Ishikawa (cell line): ENCODE results near the gene RBSN.

Source experiments
- CREB1 ChIP-seq: IDR thresholded peaks from 2 replicates; pipeline ENCODE4 v1.6.1; 2012; ENCODE audit warnings: low read depth
- EP300 ChIP-seq: IDR thresholded peaks from 2 replicates; pipeline ENCODE4 v1.6.1; 2012; ENCODE audit warnings: borderline replicate concordance
- FOXM1 ChIP-seq: IDR thresholded peaks from 2 replicates; pipeline ENCODE4 v1.6.1; 2012; ENCODE audit warnings: low read depth, borderline replicate concordance
- NFIC ChIP-seq: IDR thresholded peaks from 2 replicates; pipeline ENCODE4 v1.6.1; 2012
- RAD21 ChIP-seq: IDR thresholded peaks from 2 replicates; pipeline ENCODE4 v1.6.1; 2012; ENCODE audit warnings: low read depth

DNA sequence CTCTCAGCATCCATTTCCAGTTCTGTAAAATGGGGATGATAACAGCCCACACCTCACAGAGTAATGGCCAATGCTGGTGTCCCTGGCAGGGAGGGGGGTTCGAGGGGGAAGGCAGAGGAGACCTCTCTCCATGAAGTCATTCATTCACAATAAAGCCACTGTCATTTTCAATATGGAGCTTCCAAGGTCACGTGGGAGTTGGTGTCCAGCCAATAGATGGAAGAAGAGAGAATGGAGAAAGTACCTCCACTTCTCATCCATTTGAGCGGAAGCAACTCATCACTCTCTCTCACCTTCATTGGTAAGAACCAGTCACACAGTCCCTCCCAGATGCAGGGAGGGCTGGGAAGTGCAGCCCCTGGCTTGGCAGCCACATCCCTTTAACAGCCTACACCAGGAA is 14.9 kb upstream of the RBSN start:
- TF ChIP-seq CREB1: no peak
- TF ChIP-seq EP300: no peak
- TF ChIP-seq RAD21: no peak
- TF ChIP-seq NFIC: no peak
- no peak for TF ChIP-seq FOXM1
